PFSK-1 (cell line): ENCODE measurements around the gene DCAKD.

Experiments used
- FOXP2 ChIP-seq: optimal IDR thresholded peaks from 2 replicates; pipeline ENCODE3; 2011; ENCODE audit warnings: borderline replicate concordance, control low read depth, inconsistent platforms; ENCODE audit not compliant: insufficient read depth; ENCODE audit errors: extremely low read length, extremely low read depth
- POLR2AphosphoS5 ChIP-seq: IDR thresholded peaks from 2 replicates; pipeline ENCODE4 v1.6.1; 2012; ENCODE audit warnings: low read depth, mild to moderate bottlenecking, control low read depth, low read length, moderate library complexity
- SIN3A ChIP-seq: IDR thresholded peaks from 2 replicates; pipeline ENCODE4 v1.6.1; 2012; ENCODE audit warnings: mild to moderate bottlenecking, low read length, moderate library complexity, borderline replicate concordance; ENCODE audit not compliant: insufficient read depth
- TAF1 ChIP-seq: IDR thresholded peaks from 2 replicates; pipeline ENCODE4 v1.6.1; 2012; ENCODE audit warnings: low read length, control low read depth, borderline replicate concordance; ENCODE audit not compliant: insufficient read depth
- TF ChIP-seq, protein P1 (sequence below), 2 experiments: IDR thresholded peaks; 2 replicates each; pipeline versions ENCODE4 v1.6.1 to v1.8.0; 2011 to 2012; ENCODE audit warnings: low read depth in 2 of 2, low read length in 2 of 2, control low read depth in 1 of 2, inconsistent platforms in 1 of 2, mild to moderate bottlenecking in 1 of 2, moderate library complexity in 1 of 2; ENCODE audit not compliant: insufficient read depth in 1 of 2

Gene DCAKD

DNA sequence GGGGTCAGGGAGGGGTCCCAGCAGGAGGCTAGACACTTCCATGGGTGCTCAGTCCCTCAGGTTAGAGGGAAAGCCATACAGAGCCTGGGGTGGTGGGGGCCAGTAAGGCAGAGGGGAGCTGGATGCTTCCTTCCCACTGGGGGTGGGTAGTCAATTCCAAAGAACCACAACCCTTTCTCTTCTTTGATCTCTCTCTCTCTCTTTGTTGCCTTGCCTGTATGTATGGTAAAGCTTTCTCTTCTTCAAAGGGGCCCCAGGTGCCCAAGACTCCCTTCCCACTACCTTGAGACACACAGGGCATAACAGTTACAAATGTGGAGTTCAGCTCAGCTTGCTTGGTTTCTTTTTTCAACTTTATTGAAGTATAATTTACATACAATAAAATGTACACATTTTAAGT is 52.8 kb downstream of the DCAKD start:
- TF ChIP-seq POLR2AphosphoS5 (no peak), TAF1 (no peak), SIN3A (no peak), FOXP2 (no peak)
- TF ChIP-seq, protein P1, sequence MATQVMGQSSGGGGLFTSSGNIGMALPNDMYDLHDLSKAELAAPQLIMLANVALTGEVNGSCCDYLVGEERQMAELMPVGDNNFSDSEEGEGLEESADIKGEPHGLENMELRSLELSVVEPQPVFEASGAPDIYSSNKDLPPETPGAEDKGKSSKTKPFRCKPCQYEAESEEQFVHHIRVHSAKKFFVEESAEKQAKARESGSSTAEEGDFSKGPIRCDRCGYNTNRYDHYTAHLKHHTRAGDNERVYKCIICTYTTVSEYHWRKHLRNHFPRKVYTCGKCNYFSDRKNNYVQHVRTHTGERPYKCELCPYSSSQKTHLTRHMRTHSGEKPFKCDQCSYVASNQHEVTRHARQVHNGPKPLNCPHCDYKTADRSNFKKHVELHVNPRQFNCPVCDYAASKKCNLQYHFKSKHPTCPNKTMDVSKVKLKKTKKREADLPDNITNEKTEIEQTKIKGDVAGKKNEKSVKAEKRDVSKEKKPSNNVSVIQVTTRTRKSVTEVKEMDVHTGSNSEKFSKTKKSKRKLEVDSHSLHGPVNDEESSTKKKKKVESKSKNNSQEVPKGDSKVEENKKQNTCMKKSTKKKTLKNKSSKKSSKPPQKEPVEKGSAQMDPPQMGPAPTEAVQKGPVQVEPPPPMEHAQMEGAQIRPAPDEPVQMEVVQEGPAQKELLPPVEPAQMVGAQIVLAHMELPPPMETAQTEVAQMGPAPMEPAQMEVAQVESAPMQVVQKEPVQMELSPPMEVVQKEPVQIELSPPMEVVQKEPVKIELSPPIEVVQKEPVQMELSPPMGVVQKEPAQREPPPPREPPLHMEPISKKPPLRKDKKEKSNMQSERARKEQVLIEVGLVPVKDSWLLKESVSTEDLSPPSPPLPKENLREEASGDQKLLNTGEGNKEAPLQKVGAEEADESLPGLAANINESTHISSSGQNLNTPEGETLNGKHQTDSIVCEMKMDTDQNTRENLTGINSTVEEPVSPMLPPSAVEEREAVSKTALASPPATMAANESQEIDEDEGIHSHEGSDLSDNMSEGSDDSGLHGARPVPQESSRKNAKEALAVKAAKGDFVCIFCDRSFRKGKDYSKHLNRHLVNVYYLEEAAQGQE (IDR thresholded peaks at IDR 0.05; ENCODE audit: insufficient read depth in 1 of 2, low read depth in 2 of 2, low read length in 2 of 2), result no peak

DNA sequence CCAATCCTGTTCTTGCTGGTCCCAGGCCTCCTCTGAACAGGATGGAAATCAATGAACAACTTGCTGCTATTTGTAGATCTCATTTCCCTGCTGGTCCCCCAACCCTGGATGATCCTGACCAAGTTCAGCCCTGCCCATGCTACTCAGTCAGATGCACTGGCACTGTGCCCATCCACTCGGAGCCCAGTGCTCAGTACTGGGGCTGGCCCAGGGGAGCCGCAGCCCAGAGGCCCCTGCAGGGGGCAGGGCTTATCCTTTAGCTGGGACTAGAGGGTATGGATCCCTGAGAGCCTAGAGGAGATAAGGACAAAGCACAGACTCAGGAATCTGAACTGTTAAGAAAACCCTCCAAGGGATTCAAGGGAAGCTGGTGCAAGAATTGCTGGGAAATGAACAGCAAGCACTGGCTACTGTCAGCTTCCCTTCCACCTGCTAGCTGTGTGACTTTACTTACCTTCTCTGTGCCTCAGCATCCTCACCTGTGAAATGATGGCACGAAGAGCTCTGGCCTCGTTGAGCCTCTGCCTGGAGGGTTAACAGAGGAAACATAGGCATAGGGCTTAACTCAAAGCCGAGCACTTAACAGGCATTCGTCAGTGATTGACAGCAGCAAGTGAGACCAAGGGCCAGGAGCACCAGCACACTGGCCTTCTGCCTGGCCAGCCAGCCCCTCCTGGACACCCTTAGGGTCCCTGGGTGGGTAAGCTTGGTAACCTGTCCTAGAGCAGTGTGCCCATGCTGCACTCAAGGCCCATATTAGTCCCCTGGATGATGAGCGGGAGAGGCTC is 53.5 kb downstream of the DCAKD start:
- no peak for TF ChIP-seq POLR2AphosphoS5
- TF ChIP-seq, protein P1 (IDR thresholded peaks at IDR 0.05; ENCODE audit: insufficient read depth in 1 of 2, low read depth in 2 of 2, low read length in 2 of 2), result no peak
- TF ChIP-seq SIN3A, result no peak
- TF ChIP-seq TAF1, result no peak
- TF ChIP-seq FOXP2, result no peak

DNA sequence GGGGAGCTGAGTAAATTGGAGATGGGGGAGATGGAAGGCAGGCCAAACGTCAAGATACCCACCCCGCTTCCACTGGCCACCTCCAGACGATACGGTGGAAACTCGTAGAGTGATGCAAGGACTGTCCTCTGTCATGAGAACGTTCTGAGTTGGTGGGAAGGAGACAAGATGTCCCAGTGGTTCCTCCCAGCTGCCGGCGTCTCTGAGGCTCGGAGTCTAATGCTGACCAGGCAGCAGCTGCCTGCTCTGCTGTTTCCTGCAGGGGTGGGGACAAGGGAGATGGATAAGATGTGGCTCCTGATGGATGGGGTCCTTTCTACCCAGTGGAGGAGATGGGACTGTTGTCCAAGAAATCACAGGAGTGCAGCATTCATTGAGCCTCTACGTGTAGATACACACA is 55.1 kb downstream of the DCAKD start:
- no peak for TF ChIP-seq TAF1
- no peak for TF ChIP-seq SIN3A
- TF ChIP-seq FOXP2, result no peak
- TF ChIP-seq, protein P1 (IDR thresholded peaks at IDR 0.05; ENCODE audit: insufficient read depth in 1 of 2, low read depth in 2 of 2, low read length in 2 of 2), result no peak
- TF ChIP-seq POLR2AphosphoS5, result no peak

DNA sequence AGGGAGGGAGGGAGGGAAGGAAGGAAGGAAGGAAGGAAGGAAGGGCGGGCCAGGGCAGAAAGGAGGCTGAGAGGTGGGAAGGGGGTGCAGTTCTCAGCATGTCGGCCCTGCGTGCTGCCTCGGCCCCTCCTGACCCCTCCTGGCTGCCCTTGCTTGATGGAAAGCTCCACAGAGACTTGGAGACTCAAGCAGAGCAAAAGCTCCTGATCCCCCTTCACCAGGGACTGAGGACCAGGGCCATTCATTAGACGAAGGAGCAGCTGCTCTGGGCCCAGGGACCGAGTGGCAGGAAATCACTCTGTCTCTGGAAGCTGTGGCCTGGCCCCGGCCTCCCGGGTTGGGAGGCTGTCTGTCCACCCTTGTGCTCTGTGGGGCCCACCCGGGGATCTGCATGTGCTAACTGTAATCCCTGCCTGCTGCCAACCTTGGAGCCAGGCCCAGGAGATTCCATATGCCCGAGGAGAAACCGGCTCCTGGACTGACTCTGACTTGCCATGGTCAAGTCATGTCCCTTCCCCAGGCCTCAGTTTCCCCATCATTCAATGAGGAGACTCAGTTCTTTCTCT is 55.9 kb downstream of the DCAKD start:
- TF ChIP-seq SIN3A, result no peak
- no peak for TF ChIP-seq TAF1
- TF ChIP-seq, protein P1 (IDR thresholded peaks at IDR 0.05; ENCODE audit: insufficient read depth in 1 of 2, low read depth in 2 of 2, low read length in 2 of 2), result no peak
- no peak for TF ChIP-seq FOXP2
- no peak for TF ChIP-seq POLR2AphosphoS5
